ENCODE results near the gene WDR49.

DNA sequence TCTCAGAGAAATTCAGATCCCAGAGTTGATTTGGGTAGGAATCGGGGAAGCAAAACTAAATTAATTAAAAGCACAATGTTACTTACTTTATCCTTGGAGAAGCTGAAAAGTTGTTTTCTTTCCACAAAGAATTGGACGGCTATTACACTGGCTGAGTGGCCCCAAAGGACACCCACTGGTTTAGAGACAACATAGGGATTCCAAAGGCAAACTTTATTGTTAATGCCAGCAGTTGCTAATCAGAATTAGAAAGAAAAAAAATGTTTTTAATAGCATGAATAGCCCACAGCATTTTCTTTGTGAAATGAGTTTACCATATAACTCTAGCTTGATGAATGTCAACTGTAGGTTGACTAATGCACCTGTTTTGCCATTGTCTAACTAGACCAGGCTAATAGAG lies 51.7 kb downstream of the WDR49 start:
- TF ChIP-seq, protein P1, sequence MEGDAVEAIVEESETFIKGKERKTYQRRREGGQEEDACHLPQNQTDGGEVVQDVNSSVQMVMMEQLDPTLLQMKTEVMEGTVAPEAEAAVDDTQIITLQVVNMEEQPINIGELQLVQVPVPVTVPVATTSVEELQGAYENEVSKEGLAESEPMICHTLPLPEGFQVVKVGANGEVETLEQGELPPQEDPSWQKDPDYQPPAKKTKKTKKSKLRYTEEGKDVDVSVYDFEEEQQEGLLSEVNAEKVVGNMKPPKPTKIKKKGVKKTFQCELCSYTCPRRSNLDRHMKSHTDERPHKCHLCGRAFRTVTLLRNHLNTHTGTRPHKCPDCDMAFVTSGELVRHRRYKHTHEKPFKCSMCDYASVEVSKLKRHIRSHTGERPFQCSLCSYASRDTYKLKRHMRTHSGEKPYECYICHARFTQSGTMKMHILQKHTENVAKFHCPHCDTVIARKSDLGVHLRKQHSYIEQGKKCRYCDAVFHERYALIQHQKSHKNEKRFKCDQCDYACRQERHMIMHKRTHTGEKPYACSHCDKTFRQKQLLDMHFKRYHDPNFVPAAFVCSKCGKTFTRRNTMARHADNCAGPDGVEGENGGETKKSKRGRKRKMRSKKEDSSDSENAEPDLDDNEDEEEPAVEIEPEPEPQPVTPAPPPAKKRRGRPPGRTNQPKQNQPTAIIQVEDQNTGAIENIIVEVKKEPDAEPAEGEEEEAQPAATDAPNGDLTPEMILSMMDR (IDR thresholded peaks at IDR 0.05) = no peak
- TF ChIP-seq POLR2AphosphoS5 (IDR thresholded peaks at IDR 0.05) = no peak
- no peak for TF ChIP-seq POLR2A (IDR thresholded peaks at IDR 0.05)
